ENCODE data around the gene SLC6A3. TPM values are rescaled to one million over a fixed set of nuclear protein-coding genes. Genes with fewer than 3 reads are reported as not detected.
A peak's percentile ranks its signal among the peaks of the same experiment; 100 is the strongest.

The SLC6A3 gene
- total RNA-seq, 2 experiments from 2014 or later: 0.07 to 0.23 TPM

- peaks cover 3% of the 10 kb centered on the region for H3K9me3 Mint-ChIP-seq (ENCODE audit: low read depth)
- no peak overlapping the region for H3K27ac Mint-ChIP-seq
- peaks cover 10% of the 10 kb centered on the region for H3K27me3 Mint-ChIP-seq
- H3K36me3 Mint-ChIP-seq: no peaks in the 10 kb centered on the region
- no peak overlapping the region for H3K4me3 Mint-ChIP-seq
- CTCF ChIA-PET: no interaction called here
- DNase-seq (peak; percentile 37), ATAC-seq (no peak)
- no peaks in the 10 kb centered on the region for H3K4me1 Mint-ChIP-seq
These were observed 7.2 kb downstream of the SLC6A3 start for GRCh38 chr5:1437876-1438559.

DNA sequence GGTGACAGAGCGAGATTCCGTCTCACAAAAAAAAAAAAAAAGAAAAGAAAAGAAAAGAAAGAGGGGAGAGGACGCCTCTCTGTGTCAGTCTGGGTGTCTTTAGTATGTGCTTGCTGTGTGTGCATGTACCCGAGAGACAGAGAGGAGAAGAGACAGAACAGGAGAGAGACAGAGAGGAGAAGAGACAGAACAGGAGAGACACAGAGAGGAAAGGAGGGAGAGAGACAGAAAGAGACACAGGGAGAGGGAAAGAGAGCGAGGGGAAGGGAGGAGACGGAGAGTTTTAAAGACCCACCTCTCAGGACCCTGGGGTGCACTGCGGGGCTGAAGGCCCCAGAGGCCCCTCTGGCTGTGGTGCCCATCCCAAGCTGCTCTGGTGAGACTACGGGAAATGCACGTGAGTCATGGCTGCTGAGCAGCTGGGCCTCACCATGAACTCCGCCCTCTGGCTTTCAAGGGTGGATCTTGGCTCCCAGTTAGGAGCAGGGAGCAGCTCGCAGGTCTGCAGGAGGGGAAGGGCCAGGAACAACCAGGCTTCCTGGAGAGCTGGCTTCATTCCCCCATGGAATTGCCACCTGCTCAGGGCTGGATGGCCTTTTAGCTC is 7.9 kb downstream of the SLC6A3 start:
- Mint-ChIP-seq H3K36me3 (no peaks in the 10 kb centered on the region), H3K27me3 (peaks cover 5% of the 10 kb centered on the region), H3K9me3 (ENCODE audit: low read depth) (peaks cover 3% of the 10 kb centered on the region), H3K27ac (no peak overlapping the region), H3K4me1 (no peaks in the 10 kb centered on the region), H3K4me3 (no peak overlapping the region)
- DNase-seq (peak; percentile 14), ATAC-seq (no peak)
- CTCF ChIA-PET: no interaction called here

GRCh38 chr5:1436681-1437080 is 8.6 kb downstream of the SLC6A3 start:
- no peaks in the 10 kb centered on the region for H3K4me1 Mint-ChIP-seq
- CTCF ChIA-PET: no interaction called here
- no peak overlapping the region for H3K4me3 Mint-ChIP-seq
- no peak for ATAC-seq
- DNase-seq: peak; percentile 22
- H3K9me3 Mint-ChIP-seq (ENCODE audit: low read depth): peaks cover 3% of the 10 kb centered on the region
- no peak overlapping the region for H3K27ac Mint-ChIP-seq
- H3K36me3 Mint-ChIP-seq: no peaks in the 10 kb centered on the region
- H3K27me3 Mint-ChIP-seq: peaks cover 5% of the 10 kb centered on the region

GRCh38 chr5:1436036-1436435 is 9.2 kb downstream of the SLC6A3 start:
- no peaks in the 10 kb centered on the region for H3K36me3 Mint-ChIP-seq

DNA sequence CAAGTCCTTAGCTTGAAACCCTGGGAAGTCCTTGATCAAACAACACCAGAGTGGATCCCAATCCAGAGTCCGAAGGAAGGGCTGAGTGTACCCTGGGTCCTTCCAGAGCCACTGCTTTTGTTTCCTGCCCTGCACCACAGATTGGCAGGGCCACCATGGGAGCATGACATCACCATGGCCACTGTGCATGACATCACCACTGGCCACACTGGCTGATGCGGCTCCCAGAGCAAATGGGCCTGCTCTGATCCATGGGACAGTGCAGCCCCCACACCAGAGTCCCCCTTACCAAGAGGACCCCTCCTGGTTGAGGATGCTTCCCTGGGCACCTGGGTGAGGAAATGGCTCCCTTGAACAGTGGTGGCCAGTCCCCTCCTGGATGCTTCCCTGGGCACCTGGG is 9.9 kb downstream of the SLC6A3 start:
- Mint-ChIP-seq H3K27ac (no peak overlapping the region), H3K27me3 (peaks cover 3% of the 10 kb centered on the region), H3K4me3 (no peak overlapping the region), H3K9me3 (ENCODE audit: low read depth) (peaks cover 3% of the 10 kb centered on the region), H3K36me3 (no peaks in the 10 kb centered on the region), H3K4me1 (no peaks in the 10 kb centered on the region)
- no peak for ATAC-seq
- CTCF ChIA-PET: no interaction called here
- peak; percentile 35 for DNase-seq

More at GRCh38 chr5:1436036-1436435, 9.2 kb downstream of the SLC6A3 start:
- H3K4me3 Mint-ChIP-seq: no peak overlapping the region
- CTCF ChIA-PET: no interaction called here
- peaks cover 3% of the 10 kb centered on the region for H3K9me3 Mint-ChIP-seq (ENCODE audit: low read depth)
- peaks cover 5% of the 10 kb centered on the region for H3K27me3 Mint-ChIP-seq
- no peaks in the 10 kb centered on the region for H3K4me1 Mint-ChIP-seq
- no peak overlapping the region for H3K27ac Mint-ChIP-seq
- ATAC-seq (no peak), DNase-seq (peak; percentile 21)

- Mint-ChIP-seq H3K9me3 (ENCODE audit: low read depth) (peaks cover 9% of the 10 kb centered on the region), H3K27ac (no peak overlapping the region)
These were observed 12.9 kb downstream of the SLC6A3 start for GRCh38 chr5:1432296-1432695.

DNA sequence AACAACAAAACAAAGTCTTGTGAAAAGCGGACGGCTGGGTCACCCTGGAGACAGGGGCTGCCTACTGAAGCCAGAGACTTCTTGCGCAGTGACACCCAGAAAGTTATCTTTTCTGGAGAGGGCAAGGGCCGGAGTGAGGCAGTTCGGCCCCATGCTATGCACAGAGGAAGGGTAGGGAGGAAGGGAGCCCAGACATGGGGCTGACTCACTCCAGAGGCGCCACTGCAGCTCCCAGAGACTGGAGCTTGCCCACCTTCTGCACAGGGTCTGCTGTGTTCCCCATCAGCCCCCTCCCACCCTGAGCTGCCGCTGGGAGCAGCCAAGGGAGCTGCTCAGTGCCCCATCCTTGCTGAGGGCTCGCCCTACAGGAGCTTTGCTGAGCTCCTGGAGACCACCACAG is 13.3 kb downstream of the SLC6A3 start:
- H3K4me3 Mint-ChIP-seq: no peak overlapping the region
- ATAC-seq: no peak
- H3K4me1 Mint-ChIP-seq: no peaks in the 10 kb centered on the region
- peaks cover 9% of the 10 kb centered on the region for H3K9me3 Mint-ChIP-seq (ENCODE audit: low read depth)
- CTCF ChIA-PET: no interaction called here
- H3K36me3 Mint-ChIP-seq: peaks cover 2% of the 10 kb centered on the region
- no peaks in the 10 kb centered on the region for H3K27me3 Mint-ChIP-seq
- H3K27ac Mint-ChIP-seq: no peak overlapping the region
- DNase-seq: peak; percentile 7

More at GRCh38 chr5:1432296-1432695, 12.9 kb downstream of the SLC6A3 start:
- Mint-ChIP-seq H3K27me3 (no peaks in the 10 kb centered on the region), H3K36me3 (peaks cover 2% of the 10 kb centered on the region), H3K4me3 (no peak overlapping the region), H3K4me1 (no peaks in the 10 kb centered on the region)
- CTCF ChIA-PET: no interaction called here
- DNase-seq (no peak), ATAC-seq (no peak)

DNA sequence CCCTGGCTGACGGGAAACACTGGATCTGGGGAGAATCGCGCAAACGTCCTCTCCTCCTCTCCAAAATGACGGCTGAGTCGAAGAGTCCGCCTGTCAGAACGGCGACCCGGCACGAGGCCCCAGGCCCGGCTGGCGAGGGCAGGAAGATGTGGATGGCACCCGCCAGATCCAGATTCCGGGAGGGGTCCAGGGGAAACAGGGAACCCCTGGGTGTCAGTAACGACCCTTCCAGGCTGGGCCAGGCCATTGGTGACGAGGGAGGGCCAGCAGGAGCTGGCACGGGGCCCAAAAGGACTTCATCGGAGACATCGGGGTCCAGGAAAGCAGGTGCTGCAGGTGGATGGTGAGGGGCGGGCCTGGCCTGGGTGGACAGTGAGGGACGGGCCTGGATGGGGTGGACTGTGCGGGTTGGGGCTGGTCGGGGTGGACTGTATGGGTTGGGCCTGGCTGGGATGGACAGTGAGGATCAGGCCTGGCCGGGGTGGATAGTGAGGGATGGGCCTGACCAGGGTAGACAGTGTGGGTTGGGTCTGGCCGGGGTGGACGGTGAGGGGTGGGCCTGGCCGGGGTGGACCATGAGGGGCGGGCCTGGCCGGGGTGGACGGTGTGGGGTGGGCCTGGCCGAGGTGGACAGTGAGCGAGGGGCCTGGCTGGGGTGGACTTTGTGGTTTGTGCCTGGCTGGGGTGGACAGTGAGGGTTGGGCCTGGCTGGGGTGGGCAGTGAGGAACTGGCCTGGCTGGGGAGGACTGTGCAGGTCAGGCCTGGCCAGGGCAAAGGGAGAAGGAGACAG is 14.0 kb downstream of the SLC6A3 start:
- Mint-ChIP-seq H3K4me1 (no peaks in the 10 kb centered on the region), H3K27me3 (no peaks in the 10 kb centered on the region), H3K36me3 (peaks cover 2% of the 10 kb centered on the region), H3K4me3 (no peak overlapping the region), H3K9me3 (ENCODE audit: low read depth) (peaks cover 9% of the 10 kb centered on the region), H3K27ac (no peak overlapping the region)
- DNase-seq: no peak
- ATAC-seq: no peak
- CTCF ChIA-PET: no interaction called here

- Mint-ChIP-seq H3K27ac (no peak overlapping the region), H3K36me3 (peaks cover 2% of the 10 kb centered on the region), H3K27me3 (peaks cover 4% of the 10 kb centered on the region), H3K4me3 (no peak overlapping the region), H3K9me3 (ENCODE audit: low read depth) (peaks cover 11% of the 10 kb centered on the region), H3K4me1 (no peaks in the 10 kb centered on the region)
- no peak for DNase-seq
- CTCF ChIA-PET: no interaction called here
- ATAC-seq: no peak
These were observed 15.0 kb downstream of the SLC6A3 start for GRCh38 chr5:1430121-1430795.

GRCh38 chr5:1429496-1429895 is 15.7 kb downstream of the SLC6A3 start:
- H3K27ac Mint-ChIP-seq: no peak overlapping the region
- H3K27me3 Mint-ChIP-seq: peaks cover 4% of the 10 kb centered on the region
- CTCF ChIA-PET: no interaction called here
- H3K4me3 Mint-ChIP-seq: no peak overlapping the region
- DNase-seq: no peak
- H3K9me3 Mint-ChIP-seq (ENCODE audit: low read depth): peaks cover 11% of the 10 kb centered on the region
- no peaks in the 10 kb centered on the region for H3K4me1 Mint-ChIP-seq
- peaks cover 2% of the 10 kb centered on the region for H3K36me3 Mint-ChIP-seq
- ATAC-seq: no peak

GRCh38 chr5:1429066-1429465 is 16.2 kb downstream of the SLC6A3 start:
- Mint-ChIP-seq H3K9me3 (ENCODE audit: low read depth) (peaks cover 14% of the 10 kb centered on the region), H3K27me3 (peaks cover 4% of the 10 kb centered on the region), H3K4me1 (no peaks in the 10 kb centered on the region), H3K36me3 (peaks cover 2% of the 10 kb centered on the region), H3K27ac (no peak overlapping the region), H3K4me3 (no peak overlapping the region)
- CTCF ChIA-PET: no interaction called here
- ATAC-seq: no peak
- DNase-seq: no peak

GRCh38 chr5:1428107-1428506 is 17.1 kb downstream of the SLC6A3 start:
- CTCF ChIA-PET: no interaction called here
- Mint-ChIP-seq H3K27ac (no peak overlapping the region), H3K4me1 (no peaks in the 10 kb centered on the region), H3K4me3 (no peak overlapping the region), H3K27me3 (peaks cover 4% of the 10 kb centered on the region), H3K36me3 (peaks cover 2% of the 10 kb centered on the region), H3K9me3 (ENCODE audit: low read depth) (peaks cover 14% of the 10 kb centered on the region)
- DNase-seq (no peak), ATAC-seq (no peak)

- Mint-ChIP-seq H3K4me3 (no peak overlapping the region), H3K9me3 (ENCODE audit: low read depth) (peaks cover 11% of the 10 kb centered on the region), H3K27me3 (peaks cover 4% of the 10 kb centered on the region), H3K36me3 (peaks cover 2% of the 10 kb centered on the region), H3K27ac (no peak overlapping the region), H3K4me1 (no peaks in the 10 kb centered on the region)
- DNase-seq (no peak), ATAC-seq (no peak)
- CTCF ChIA-PET: no interaction called here
These were observed 20.5 kb downstream of the SLC6A3 start for GRCh38 chr5:1424716-1425115.
